LoVo (cell line): Measurements from ENCODE around the gene ACIN1.
"Not testable (repeated sequence)": the region's sequence is repeated elsewhere in the genome, so short reads cannot be mapped to it uniquely, and the experiment has no call there.

ENCODE experiments used
- DNase-seq: peaks from one replicate; pipeline ENCODE4 v3.0.0-alpha.2; 2016; ENCODE audit warnings: low spot score

ACIN1 gene

DNA sequence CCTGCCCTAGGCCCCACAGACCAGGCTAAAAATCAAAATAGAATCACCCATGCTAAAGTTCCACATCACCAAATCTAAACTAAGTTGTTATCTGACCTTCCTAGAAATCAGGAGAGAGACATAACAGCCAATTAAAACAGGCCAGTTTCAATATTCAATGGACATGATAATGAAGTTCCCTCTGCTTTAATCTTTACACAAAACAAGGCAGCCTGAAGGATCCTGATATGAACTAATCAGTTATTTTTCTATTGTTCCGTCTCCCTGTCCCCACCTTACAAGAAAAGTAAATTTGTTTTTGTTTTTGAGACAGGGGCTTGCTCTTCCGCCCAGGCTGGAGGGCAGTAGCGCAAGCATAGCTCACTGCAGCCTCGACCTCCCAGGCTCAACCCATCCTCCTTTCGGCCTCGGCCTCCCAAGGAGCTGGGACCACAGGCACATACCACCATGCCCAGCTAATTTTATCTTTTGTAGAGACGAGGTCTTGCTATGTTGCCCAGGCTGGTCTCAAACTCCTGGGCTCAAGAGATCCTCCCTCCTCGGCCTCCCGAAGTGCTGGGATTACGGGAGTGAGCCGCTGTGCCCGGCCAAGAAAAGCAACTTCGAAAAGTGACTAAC is 29.5 kb upstream of the ACIN1 start:
- no peak for DNase-seq

DNA sequence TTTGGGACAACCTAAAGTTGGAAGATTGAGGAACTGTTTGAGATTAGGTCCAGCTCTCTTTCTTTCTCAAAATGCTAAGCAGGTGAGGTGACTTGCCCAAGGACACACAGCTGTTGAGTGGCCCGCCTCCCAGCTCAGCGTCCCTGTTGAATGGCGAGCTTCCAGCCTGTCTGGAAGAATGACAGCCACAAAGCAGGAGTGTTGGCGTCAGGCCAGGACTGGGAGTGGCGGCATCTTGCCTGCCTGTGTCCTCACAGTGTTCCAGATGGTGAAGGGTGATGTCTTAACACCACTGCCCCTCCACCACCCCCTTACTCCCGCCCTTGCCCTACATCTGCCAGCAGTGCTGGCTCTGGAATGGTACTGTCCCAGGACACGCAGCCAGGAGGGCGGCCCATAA is 28.5 kb upstream of the ACIN1 start:
- peak; percentile 77 for DNase-seq

DNA sequence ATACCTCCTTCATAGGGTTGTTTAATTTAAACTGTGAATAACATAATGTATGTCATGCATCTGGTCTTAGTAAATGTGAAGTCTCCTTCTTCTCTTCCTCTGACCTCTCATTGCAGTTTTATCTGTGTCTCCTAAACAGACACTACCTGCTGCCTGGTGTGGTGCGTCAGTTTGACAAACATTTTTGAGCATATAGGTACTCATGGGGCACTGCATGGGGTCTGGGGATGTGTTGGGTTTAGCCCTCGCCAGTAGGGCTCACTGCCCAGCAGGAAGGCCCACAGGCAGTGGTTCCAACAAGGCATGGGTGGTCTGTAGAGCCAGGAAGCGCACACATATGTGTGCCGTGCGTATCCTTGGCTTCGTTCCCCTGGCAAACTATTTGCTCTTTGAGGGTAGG is 27.1 kb upstream of the ACIN1 start:
- DNase-seq: no peak

DNA sequence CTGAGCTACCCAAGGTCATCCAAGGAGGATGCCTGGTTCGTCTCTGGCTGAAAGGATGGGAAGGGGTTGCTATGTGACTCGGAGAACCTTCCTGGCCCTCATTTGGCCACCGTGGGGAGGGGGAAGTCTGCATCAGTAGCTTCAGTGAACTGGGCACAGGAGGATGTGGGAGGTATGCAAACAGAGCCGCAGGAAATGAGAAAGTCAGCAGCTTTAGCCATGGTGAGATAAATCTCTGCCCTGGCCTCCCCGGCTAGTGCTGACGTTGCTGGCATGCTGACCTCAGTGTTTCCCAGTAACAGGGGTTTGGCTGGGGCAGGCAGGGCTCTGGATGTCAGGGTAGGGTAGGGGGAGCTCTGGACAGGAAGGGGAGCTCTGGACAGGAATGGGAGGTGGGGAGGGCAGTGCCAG is 26.4 kb upstream of the ACIN1 start:
- DNase-seq: no peak

DNA sequence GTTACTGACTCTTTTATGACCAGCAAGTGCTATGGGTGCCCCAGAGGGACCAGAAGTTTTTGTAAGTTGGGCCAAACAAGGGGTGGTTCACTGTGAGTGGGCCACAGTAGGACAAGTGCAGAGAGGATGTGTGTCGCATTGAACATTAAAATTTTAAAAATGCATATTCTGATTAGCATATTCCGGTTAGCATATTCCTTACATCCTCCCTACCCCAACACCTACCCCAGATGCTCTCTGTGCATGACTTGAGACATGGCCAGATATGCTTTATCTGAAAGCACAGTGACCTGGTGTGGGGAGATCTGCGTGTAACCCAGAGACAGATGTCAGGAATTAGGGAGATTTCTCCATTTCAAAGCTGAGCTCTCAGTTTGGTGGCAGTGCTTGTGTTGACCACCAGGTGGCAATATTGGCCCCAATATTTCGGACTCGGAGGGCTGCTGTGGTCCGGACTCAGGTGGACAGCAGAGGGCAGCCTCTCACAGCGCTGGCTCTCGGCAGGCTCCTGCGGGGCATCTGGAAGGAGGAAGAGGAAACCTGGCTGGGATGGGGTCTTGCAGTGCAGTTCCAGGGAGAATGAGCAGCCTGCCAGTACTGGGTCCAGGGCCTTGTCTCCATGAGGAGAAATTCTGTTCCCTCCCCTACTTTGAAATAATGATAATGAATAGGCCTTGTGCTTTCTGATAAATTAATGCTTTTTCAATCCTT is 25.8 kb upstream of the ACIN1 start:
- peak; percentile 89 for DNase-seq

DNA sequence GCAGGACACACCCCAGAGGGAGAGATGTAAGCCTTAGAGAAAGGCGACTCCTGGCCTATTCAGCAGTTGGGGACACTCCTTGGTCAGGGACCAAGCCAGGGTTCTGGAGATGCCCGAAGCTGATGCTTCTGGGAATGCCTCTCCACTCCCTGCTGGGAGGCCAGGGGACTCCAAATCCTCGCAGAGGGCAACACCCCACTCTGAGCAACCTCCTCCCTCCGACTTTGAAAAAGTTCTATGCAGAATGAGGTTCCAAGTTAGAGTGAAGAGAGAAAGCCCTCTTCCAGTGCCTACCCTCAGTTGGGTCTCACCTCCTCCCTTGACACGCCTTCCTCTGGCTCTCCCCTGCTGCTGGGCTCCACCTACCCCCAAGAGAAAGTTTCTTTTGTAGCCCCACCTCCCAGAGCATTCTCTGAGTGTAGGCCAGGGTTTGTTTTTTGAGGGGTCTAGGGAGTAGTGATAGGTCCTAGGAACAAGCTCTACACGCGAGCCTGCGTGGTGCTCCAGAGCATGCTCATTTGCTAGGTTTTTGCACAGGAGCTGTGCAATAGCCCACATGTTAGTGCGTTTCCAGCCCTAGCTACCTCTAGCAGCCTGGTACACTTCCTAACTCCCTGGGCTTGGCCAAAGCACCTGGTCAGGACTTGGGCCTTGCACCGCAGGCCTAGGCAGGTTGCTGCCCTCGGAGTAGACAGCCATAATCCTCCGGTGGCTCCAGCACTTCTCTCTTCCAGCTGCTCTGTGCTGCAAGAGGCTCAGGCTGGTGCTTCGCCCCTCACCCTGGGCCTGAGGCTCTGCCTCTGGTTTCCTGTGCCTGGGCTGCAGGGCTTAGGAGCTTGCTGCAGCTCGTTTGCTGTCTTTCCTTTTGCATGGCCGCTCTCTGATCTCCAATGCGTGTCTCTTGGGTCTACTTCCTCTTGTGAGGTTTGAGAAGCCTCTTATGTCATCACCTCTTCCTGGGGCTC is 24.7 kb upstream of the ACIN1 start:
- DNase-seq: no peak

DNA sequence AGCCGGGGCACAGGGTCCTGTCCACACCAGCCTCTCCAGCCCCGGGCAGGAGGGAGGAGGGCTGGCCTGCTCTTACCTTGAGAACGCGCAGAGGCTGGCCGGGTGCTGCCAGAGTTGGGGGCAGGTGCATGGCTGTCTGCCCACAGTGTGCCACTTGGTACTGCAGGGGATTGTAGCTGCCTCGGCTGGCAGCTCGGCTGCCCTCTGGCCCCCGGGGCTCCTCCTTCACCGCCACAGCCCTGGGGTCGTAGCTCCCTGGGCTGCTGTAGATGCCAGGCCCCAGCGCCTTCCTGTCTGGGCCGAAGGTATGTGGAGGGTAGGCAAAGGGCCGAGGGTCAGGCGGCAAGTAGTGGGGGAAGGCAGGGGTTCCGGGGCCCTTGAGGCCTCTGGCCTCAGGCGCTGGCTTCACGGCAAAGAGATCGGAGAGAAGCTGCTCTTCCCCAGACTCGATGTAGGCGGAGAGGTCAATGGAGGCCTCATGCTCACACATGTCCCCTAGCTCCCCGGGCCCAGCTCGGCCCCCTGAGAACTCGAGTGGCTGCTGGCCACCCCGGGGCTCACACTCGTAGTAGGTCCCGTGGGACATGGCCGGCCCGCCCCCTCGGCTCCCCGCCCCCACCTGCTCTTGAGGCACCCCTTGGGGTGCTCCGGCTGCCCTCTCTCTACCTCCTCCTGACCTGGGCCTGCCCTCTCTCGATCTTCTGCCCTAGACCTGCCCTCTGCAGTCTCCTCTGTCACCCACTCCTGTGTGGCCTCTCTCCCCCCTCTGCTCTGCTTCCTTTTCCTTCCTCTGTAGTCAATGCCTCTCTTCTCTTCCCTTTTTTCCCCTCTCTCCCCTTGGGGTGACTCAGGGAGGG is 23.8 kb upstream of the ACIN1 start, which contains the start of gene CEBPE:
Gene CEBPE, minus strand, starts transcription at position 750 of the 857 bp plus-strand sequence. Its CDS starts 164 bp downstream, at position 586.
- DNase-seq: no peak

DNA sequence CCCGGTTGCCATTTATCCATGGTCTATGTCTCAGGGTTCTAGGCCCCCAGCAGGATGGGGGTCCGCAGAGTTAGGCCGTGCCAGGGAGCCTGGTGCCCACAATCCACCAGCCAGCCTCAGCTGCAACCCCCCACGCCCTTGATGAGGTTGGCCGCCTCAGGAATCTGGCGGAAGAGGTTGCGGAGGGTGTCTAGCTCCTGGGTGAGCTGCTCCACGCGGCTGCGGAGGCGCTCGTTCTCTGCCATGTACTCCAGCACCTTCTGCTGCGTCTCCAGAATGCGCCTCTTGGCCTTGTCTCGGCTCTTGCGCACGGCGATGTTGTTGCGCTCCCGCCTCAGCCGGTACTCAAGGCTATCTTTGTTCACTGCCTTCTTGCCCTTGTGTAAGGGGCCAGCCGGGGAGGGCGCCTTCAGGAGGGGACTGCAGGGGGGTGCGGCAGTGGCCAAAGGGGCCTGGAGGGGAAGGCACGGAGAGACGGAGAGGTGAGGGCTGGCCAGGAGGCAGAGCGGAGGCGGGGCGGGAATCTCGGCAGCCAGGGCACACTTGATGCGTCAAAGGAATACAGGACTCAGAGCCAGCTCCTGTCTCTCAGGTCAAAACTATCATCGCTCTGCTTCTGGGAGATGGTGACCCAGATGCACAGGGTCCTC is 22.6 kb upstream of the ACIN1 start:
- no peak for DNase-seq

DNA sequence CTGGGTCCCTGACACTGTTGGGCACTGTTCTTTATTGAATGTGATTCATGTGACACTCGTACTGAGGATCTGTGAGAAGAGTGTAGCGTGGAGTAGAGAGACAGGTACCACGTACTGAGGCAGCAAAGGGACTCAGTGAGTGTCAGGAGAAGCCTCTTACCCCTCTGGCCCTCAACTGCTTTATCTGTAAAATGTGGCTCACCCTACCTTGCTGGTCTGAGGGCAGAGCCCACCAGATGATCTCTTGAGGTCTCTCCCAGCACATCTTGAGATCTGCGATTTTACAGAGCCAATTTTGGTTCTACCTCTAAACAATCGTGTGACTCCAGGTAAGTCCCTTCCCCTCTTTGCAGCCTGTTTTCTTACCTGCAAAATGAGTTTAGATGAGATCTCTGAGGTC is 21.0 kb upstream of the ACIN1 start:
- no peak for DNase-seq

DNA sequence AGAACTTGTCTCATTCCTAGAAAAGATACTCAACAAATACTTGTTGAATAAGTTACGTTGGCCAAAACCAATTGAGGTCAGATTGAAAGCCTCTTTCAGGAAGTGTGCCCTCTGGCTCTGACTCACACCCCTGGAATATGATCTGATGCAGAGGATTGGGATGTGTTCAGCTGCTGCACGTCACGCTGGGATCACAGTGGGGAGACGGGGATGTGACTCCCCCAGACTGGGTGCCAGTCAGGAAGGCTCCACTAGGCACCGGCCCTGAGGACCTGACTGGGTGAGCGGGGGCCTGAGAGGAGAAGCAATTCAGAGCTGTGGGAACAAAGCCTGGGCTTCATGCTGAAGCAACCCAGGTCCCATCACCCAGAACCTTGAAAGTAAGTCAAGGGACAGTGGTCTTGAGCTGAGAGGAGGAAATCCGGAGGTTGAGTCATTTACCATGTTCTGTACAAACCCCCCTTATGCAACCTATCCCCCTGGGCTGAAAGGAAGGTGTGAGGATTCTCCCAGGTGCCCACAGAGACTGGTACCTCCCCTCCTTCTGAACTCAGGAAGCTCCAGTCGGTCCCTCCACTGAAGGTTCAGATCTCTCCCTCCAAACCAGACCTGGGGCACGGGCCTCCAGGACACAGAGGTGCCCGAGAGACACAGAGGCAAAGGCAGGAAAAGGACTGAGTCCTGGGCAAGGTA is 20.2 kb upstream of the ACIN1 start:
- DNase-seq: peak; percentile 37

DNA sequence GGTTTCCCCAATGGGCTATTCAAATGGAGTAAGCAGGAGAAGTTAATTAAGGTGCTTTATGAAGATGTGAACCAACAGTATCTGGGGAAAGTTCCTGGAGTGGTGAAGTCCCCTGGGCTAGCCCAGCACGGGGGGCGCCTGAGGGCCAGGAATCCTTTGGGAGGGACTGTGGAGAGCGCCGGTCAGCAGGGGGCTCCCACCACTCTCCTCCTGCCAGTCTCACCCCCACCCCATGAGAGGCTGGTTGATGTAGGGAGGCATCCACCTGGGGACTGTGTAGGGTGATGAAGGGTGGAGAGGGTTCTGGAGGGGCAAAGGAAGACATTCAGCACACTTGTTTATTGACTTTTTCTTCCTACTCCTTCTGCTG is 19.7 kb upstream of the ACIN1 start:
- no peak for DNase-seq

DNA sequence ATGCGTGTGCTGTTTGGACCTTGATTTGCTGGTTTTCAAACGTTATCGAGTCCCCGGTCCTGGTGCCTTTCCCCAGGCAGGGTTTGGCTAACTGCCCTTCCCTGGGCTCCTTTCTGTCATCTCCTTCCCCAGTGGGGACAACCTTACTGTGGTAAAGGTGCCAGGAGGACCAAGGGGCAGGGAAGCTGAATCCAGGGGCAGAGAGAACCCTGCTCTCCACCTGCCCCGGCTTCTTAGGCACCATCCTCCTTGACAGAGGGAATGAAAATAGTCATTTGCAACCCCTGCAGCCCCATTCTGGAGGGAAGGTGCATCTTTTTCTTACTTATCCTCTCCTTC is 19.2 kb upstream of the ACIN1 start:
- no peak for DNase-seq

DNA sequence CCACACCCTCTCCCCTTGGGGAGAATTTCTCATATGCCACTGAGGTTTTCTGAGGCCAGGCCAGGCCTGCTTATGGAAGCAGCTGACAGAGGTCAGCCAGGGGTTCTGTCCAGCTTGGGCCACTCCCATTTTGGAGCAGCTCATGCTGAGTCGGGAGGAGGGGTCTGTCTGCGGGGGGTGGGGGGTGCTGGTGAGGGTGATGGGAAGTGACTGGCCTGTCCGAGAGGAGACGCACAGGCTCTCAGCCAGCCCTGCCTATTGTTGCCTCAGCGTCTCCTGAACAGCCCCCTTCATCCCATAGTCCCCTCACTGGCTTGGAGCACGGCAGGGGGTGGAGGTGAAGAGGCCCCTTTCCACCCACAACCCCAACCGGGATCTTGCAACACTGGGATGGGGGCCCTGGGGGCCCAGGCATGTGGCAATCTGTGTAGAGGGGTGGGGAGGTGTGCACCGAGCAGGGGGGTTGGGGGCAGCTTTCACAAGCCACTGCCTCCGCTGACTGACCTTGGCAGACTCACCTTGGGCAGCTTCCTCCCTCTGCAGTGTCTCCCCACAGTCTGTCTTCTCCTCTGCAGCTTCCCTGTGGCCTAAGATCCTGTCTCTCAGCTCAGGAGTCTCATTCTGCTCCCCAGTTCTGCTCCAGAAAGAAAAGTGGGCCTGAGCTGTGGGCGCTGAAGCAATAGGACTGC is 18.6 kb upstream of the ACIN1 start:
- no peak for DNase-seq

DNA sequence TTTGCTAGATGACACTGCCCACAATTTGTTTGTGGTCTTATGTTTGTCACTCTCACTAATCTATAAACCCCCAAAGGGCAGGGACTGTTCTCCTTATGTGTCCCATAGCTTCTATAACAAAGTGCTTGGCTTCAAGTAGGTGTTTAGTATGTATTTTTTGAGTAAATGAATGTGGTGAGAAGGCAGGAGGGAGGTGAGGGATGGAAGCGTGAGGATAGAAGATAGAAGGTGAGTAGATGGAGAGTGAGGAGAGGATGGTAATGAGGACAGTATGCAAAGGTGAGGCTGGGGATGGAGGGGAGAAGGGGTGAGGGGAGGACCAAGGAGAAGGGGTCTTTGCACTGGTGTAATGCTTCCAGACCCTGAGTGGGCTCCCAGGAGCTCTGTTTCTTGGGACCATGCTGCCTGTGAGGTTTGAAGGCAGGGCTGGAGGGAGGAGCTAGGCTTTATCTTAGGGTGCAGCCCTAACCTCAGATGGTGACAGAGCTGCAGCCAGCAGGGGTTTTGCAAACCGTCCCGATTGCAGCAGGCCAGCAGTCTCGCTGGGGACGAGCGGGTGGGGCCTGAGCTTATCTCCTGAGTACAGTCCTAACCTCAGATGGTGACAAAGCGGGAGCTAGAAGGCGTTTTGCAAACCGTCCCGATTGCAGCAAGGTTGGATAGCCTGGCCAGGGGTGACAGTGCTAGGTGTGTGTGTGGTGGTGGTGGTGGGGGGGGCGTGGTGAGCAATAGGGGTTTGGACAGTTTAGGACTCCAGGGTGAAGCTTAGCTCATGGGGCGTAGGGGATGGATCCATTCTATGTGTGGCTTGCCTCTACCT is 17.6 kb upstream of the ACIN1 start:
- DNase-seq: no peak

DNA sequence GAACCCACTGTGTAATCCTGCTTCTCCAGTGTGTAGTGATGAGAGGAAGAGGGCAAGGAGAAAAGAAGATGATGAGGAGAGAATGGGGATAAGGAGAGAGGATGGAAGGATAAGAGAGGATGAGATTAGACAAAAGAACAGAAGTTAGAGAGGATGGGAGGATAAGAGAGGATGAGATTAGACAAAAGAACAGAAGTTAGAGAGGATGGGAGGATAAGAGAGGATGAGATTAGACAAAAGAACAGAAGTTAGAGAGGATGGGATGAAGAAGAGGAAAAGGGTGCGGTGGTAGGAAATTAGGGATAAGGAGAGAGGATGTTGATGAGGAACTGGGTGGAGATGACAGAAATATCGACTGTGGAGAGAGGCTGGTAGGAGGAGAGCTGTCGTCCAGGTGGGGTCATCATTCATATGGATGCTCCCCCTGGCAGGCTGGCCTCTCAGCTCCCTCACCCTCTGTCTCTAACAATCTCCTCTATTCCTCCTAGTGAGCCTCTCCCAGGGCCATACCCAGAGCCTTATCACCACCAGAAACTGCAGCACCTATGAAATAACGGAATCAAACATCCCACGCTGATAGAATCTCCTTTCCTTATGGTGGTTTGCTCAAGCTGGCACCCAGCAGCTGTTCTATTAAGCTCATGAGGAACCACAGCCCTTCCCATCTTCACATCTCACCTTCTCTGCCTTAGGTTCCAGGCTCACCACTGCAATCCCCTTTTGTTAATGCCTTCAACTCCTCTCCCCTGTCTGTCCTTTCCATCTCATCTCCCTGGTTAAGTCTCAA is 15.8 kb upstream of the ACIN1 start:
- DNase-seq: no peak

DNA sequence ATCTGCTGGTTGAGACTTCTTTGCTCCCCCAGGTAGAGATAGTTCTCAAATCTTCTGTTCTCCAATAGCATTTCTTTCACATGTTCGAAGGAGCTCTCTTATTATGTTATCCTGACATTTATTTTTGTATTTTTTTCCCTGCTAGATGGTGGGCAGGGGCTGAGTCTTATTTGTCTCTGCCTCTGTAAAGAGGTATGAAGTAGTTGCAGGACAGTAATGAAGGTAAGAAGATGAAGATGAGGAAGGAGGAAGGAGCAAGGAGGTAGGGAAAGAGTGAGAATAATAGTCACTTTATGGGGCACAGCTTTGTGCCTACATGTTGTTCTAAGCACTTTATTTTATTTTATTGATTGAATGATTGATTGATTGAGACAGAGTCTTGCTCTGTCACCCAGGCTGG is 14.8 kb upstream of the ACIN1 start:
- no peak for DNase-seq

DNA sequence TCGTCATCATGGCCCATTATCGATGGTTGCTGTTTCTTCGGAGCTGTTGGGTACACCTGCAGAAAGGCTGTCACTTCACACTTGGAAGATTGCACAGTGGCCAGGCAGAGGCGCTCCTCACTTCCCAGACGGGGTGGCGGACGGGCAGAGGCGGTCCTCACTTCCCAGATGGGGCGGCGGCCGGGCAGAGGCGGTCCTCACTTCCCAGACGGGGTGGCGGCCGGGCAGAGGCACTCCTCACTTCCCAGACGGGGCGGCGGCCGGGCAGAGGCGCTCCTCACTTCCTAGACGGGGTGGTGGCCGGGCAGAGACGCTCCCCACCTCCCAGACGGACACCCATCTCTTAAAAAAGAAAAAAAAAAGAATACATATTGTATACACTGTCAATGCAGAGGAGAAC is 13.2 kb upstream of the ACIN1 start:
- not testable (repeated sequence) for DNase-seq

DNA sequence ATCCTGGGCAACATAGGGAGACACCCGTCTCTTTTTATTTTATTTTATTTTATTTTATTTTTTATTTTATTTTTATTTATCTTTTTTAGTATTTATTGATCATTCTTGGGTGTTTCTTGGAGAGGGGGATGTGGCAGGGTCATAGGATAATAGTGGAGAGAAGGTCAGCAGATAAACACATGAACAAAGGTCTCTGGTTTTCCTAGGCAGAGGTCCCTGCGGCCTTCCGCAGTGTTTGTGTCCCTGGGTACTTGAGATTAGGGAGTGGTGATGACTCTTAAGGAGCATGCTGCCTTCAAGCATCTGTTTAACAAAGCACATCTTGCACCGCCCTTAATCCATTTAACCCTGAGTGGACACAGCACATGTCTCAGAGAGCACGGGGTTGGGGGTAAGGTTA is 12.7 kb upstream of the ACIN1 start:
- DNase-seq: not testable (repeated sequence)

DNA sequence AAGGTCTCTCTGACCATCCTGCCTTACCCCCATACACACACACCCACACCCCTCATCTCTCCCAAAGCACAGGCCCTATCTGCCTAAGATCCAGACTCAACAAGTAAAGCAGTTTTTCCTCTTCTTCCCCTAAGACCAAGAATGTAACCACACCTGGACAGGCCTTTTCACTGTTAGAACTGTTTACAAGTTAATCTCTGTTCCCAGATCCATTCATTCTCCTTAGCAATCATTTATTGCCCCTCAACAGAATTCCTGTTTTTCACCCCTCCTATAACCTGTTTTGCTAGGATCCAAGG is 11.8 kb upstream of the ACIN1 start:
- no peak for DNase-seq
